ENCODE data around the gene TENM3.
A peak's percentile ranks its signal among the peaks of the same experiment; 100 is the strongest.

The TENM3 gene

DNA sequence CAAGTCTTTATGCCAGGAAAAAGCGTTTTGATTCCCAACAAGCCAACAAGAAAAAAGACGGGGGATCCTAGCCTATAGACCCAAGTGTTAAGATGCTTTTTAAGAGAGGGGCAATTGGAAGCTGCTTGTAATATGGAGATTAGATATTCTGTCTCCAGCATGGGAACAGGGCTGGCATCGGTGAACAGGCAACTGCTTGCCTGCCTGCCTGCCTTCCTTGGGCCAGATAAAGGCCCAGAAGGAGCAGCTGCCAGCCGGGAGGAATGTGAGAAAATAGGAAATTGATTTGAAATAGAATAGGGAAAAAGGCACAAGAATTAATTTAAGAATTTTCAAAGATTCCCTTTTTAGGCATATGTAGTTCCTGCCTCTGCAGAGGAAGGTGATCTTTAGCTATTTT lies 192.2 kb downstream of the TENM3 start:
- Histone ChIP-seq H3K36me3 (ENCODE audit: control insufficient read depth in 2 of 2, insufficient read depth in 1 of 2, low read length in 2 of 2) (no peaks in the 10 kb centered on the region), H3K4me1 (ENCODE audit: control insufficient read depth, insufficient read depth, low read length) (no peaks in the 10 kb centered on the region), H3K9me3 (ENCODE audit: control insufficient read depth, insufficient read depth, low read depth, low read length) (no peaks in the 10 kb centered on the region), H3K27ac (ENCODE audit: extremely low read depth, low read depth, low read length) (no peak overlapping the region), H3K4me3 (ENCODE audit: low read depth, low read length) (no peak overlapping the region)
- ChIA-PET POLR2A (no interaction called here), CTCF (interaction anchor here (0.6 kb wide), 1 partner anchor 687 kb away, joined by 3 read pairs; no protein-coding TSS in a partner anchor)
- TF ChIP-seq ZNF184 (tag by site-specific recombination; IDR thresholded peaks at IDR 0.05), result no peak
- TF ChIP-seq, protein P1, sequence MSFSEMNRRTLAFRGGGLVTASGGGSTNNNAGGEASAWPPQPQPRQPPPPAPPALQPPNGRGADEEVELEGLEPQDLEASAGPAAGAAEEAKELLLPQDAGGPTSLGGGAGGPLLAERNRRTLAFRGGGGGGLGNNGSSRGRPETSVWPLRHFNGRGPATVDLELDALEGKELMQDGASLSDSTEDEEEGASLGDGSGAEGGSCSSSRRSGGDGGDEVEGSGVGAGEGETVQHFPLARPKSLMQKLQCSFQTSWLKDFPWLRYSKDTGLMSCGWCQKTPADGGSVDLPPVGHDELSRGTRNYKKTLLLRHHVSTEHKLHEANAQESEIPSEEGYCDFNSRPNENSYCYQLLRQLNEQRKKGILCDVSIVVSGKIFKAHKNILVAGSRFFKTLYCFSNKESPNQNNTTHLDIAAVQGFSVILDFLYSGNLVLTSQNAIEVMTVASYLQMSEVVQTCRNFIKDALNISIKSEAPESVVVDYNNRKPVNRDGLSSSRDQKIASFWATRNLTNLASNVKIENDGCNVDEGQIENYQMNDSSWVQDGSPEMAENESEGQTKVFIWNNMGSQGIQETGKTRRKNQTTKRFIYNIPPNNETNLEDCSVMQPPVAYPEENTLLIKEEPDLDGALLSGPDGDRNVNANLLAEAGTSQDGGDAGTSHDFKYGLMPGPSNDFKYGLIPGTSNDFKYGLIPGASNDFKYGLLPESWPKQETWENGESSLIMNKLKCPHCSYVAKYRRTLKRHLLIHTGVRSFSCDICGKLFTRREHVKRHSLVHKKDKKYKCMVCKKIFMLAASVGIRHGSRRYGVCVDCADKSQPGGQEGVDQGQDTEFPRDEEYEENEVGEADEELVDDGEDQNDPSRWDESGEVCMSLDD (tag by site-specific recombination; IDR thresholded peaks at IDR 0.05), result no peak

DNA sequence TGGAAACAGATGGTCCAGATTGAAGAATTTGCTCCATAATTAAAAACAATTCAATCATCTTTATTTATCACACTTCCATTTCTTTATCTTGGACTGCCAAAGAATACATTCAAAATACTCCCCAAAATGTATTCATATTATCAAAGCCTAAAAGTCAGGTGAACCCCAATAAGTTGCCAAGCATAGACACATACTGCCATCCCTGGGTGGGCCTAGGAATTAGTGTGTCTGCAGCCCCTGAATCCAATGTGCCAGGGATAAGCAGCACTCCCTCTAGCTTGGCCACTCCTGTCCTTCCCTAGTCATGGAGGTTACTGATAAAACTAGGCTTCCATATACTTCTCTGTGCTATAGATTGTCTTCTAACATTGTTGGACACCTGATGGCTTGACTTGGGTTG lies 199.9 kb downstream of the TENM3 start:
- ChIA-PET CTCF (interaction anchor here (0.5 to 0.6 kb wide), 3 partner anchors 178 to 966 kb away, joined by 3 read pairs; no protein-coding TSS in a partner anchor), POLR2A (no interaction called here)
- Histone ChIP-seq H3K4me3 (ENCODE audit: low read depth, low read length) (no peak overlapping the region), H3K4me1 (ENCODE audit: control insufficient read depth, insufficient read depth, low read length) (peaks cover 3% of the 10 kb centered on the region; the same call in 1 of the 2 replicates), H3K9me3 (ENCODE audit: control insufficient read depth, insufficient read depth, low read depth, low read length) (no peaks in the 10 kb centered on the region), H3K27ac (ENCODE audit: extremely low read depth, low read depth, low read length) (no peak overlapping the region), H3K36me3 (ENCODE audit: control insufficient read depth in 2 of 2, insufficient read depth in 1 of 2, low read length in 2 of 2) (no peaks in the 10 kb centered on the region)
- TF ChIP-seq, protein P2, sequence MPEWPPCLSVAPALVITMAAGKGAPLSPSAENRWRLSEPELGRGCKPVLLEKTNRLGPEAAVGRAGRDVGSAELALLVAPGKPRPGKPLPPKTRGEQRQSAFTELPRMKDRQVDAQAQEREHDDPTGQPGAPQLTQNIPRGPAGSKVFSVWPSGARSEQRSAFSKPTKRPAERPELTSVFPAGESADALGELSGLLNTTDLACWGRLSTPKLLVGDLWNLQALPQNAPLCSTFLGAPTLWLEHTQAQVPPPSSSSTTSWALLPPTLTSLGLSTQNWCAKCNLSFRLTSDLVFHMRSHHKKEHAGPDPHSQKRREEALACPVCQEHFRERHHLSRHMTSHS (tag by site-specific recombination; IDR thresholded peaks at IDR 0.05), result no peak
- no peak for TF ChIP-seq ZNF768 (tag by site-specific recombination; IDR thresholded peaks at IDR 0.05)
- no peak for TF ChIP-seq ZNF341 (tag by site-specific recombination; IDR thresholded peaks at IDR 0.05; ENCODE audit: low read depth)
- TF ChIP-seq GLI4 (tag by site-specific recombination; IDR thresholded peaks at IDR 0.05), result no peak
- TF ChIP-seq ZNF416 (tag by site-specific recombination; IDR thresholded peaks at IDR 0.05), result no peak
- TF ChIP-seq, protein P3, sequence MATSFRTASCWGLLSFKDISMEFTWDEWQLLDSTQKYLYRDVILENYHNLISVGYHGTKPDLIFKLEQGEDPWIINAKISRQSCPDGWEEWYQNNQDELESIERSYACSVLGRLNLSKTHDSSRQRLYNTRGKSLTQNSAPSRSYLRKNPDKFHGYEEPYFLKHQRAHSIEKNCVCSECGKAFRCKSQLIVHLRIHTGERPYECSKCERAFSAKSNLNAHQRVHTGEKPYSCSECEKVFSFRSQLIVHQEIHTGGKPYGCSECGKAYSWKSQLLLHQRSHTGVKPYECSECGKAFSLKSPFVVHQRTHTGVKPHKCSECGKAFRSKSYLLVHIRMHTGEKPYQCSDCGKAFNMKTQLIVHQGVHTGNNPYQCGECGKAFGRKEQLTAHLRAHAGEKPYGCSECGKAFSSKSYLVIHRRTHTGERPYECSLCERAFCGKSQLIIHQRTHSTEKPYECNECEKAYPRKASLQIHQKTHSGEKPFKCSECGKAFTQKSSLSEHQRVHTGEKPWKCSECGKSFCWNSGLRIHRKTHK (tag by site-specific recombination; IDR thresholded peaks at IDR 0.05), result no peak
- no peak for TF ChIP-seq ZFP3 (tag by site-specific recombination; IDR thresholded peaks at IDR 0.05; ENCODE audit: low read depth)
- TF ChIP-seq RBAK (tag by site-specific recombination; IDR thresholded peaks at IDR 0.05), result no peak
- TF ChIP-seq ZNF837 (tag by site-specific recombination; IDR thresholded peaks at IDR 0.05), result no peak
- no peak for TF ChIP-seq ZNF324 (tag by site-specific recombination; IDR thresholded peaks at IDR 0.05)
- TF ChIP-seq SETDB1 (IDR thresholded peaks at IDR 0.05; ENCODE audit: insufficient read length, low read length), result no peak
- no peak for TF ChIP-seq ZNF394 (tag by site-specific recombination; IDR thresholded peaks at IDR 0.05; ENCODE audit: borderline replicate concordance)
- TF ChIP-seq ZNF133 (tag by site-specific recombination; IDR thresholded peaks at IDR 0.05), result no peak
- no peak for TF ChIP-seq ZNF558 (tag by site-specific recombination; IDR thresholded peaks at IDR 0.05)

DNA sequence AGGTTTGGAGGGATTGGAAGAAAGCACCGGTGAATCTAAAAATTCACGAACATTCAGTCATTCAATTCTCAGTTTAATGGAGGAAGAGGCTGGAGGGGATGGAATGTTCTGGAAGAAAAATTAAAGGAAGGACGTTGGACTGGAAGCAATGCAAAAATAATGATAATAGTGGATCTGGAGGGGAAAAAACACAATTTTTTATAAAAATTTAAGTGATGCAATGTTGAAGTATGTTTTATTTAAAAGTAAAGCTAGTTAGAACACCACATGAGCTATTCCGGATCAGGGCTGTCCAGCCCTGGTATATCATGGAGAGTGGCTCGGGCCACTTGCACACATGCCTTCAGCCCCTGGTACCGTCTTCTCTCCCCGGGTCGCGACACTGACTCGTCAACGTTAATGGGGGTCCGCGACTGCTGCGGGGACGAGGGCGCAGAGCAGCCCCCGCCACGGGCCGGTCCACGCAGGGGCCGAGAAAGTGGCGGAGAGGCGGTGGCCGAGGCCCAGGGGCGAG lies 204.6 kb downstream of the TENM3 start:
- CTCF ChIA-PET, result interaction anchor here (0.6 kb wide), 1 partner anchor 333 kb away, joined by 4 read pairs; no protein-coding TSS in a partner anchor
- Histone ChIP-seq H3K4me3 (ENCODE audit: low read depth, low read length) (peak overlapping the region; percentile 60), H3K9me3 (ENCODE audit: control insufficient read depth, insufficient read depth, low read depth, low read length) (no peaks in the 10 kb centered on the region), H3K4me1 (ENCODE audit: control insufficient read depth, insufficient read depth, low read length) (peaks cover 5% of the 10 kb centered on the region; the same call in 1 of the 2 replicates), H3K36me3 (ENCODE audit: control insufficient read depth in 2 of 2, insufficient read depth in 1 of 2, low read length in 2 of 2) (no peaks in the 10 kb centered on the region), H3K27ac (ENCODE audit: extremely low read depth, low read depth, low read length) (peak overlapping the region; percentile 79; the same call in 1 of the 2 replicates)
- POLR2A ChIA-PET, result no interaction called here
- TF ChIP-seq, protein P4, sequence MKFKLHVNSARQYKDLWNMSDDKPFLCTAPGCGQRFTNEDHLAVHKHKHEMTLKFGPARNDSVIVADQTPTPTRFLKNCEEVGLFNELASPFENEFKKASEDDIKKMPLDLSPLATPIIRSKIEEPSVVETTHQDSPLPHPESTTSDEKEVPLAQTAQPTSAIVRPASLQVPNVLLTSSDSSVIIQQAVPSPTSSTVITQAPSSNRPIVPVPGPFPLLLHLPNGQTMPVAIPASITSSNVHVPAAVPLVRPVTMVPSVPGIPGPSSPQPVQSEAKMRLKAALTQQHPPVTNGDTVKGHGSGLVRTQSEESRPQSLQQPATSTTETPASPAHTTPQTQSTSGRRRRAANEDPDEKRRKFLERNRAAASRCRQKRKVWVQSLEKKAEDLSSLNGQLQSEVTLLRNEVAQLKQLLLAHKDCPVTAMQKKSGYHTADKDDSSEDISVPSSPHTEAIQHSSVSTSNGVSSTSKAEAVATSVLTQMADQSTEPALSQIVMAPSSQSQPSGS (tag by site-specific recombination; IDR thresholded peaks at IDR 0.05; ENCODE audit: low read depth), result no peak
- TF ChIP-seq, protein P5, sequence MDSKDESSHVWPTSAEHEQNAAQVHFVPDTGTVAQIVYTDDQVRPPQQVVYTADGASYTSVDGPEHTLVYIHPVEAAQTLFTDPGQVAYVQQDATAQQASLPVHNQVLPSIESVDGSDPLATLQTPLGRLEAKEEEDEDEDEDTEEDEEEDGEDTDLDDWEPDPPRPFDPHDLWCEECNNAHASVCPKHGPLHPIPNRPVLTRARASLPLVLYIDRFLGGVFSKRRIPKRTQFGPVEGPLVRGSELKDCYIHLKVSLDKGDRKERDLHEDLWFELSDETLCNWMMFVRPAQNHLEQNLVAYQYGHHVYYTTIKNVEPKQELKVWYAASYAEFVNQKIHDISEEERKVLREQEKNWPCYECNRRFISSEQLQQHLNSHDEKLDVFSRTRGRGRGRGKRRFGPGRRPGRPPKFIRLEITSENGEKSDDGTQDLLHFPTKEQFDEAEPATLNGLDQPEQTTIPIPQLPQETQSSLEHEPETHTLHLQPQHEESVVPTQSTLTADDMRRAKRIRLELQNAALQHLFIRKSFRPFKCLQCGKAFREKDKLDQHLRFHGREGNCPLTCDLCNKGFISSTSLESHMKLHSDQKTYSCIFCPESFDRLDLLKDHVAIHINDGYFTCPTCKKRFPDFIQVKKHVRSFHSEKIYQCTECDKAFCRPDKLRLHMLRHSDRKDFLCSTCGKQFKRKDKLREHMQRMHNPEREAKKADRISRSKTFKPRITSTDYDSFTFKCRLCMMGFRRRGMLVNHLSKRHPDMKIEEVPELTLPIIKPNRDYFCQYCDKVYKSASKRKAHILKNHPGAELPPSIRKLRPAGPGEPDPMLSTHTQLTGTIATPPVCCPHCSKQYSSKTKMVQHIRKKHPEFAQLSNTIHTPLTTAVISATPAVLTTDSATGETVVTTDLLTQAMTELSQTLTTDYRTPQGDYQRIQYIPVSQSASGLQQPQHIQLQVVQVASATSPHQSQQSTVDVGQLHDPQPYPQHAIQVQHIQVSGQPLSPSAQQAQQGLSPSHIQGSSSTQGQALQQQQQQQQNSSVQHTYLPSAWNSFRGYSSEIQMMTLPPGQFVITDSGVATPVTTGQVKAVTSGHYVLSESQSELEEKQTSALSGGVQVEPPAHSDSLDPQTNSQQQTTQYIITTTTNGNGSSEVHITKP (tag by site-specific recombination; IDR thresholded peaks at IDR 0.05), result peak; percentile 26; the same call in 1 of the 2 replicates
- TF ChIP-seq ZNF561 (tag by site-specific recombination; IDR thresholded peaks at IDR 0.05; ENCODE audit: borderline replicate concordance), result no peak
- no peak for TF ChIP-seq ZNF777 (tag by site-specific recombination; IDR thresholded peaks at IDR 0.05; ENCODE audit: borderline replicate concordance)
- no peak for TF ChIP-seq FEZF1 (tag by site-specific recombination; IDR thresholded peaks at IDR 0.05)
- 0 out of 2 replicates have a peak, but pooled peaks have one; percentile 4 for TF ChIP-seq ZXDB (tag by site-specific recombination; IDR thresholded peaks at IDR 0.05)
- no peak for TF ChIP-seq RBAK (tag by site-specific recombination; IDR thresholded peaks at IDR 0.05)
